GM23338 (cell line): ENCODE data around the gene TRAPPC12. TPM values are rescaled to one million over a fixed set of nuclear protein-coding genes. Genes with fewer than 3 reads are reported as not detected.

Experiments
- ATAC-seq: fragments of 200-7000 bp; cut with Tn5 transposase; 3 replicates; pipeline ENCODE4 v1.9.1; 2020
- DNase-seq: peaks from one replicate; pipeline ENCODE4 v3.0.0-alpha.2; 2015; ENCODE audit warnings: low spot score
- H2AFZ ChIP-seq: fragments of 200-600 bp; sonication (generic); 2 replicates; pipeline ENCODE4 v1.8.0; 2016; ENCODE audit warnings: antibody characterized with exemption, mild to moderate bottlenecking, moderate library complexity
- H3F3A ChIP-seq: fragments of 200-600 bp; sonication (generic); replicated peaks from 2 replicates; pipeline ENCODE4 v1.8.0; 2017; ENCODE audit warnings: antibody characterized with exemption, mixed run types, low read depth
- H3K27ac ChIP-seq: fragments of 200-600 bp; sonication (generic); 2 replicates; pipeline ENCODE4 v1.6.1; 2016; ENCODE audit warnings: low read depth
- H3K27me3 ChIP-seq: fragments of 200-600 bp; sonication (generic); 2 replicates; pipeline ENCODE4 v1.8.0; 2016; ENCODE audit warnings: mild to moderate bottlenecking, mixed run types, moderate library complexity; ENCODE audit not compliant: insufficient read depth
- H3K36me3 ChIP-seq: fragments of 200-600 bp; sonication (generic); 2 replicates; pipeline ENCODE4 v1.8.0; 2016; ENCODE audit warnings: mild to moderate bottlenecking; ENCODE audit not compliant: insufficient read depth
- H3K4me1 ChIP-seq: fragments of 200-600 bp; sonication (generic); 2 replicates; pipeline ENCODE4 v1.8.0; 2016; ENCODE audit warnings: mild to moderate bottlenecking, moderate library complexity; ENCODE audit not compliant: insufficient read depth
- H3K4me2 ChIP-seq: fragments of 200-600 bp; sonication (generic); 2 replicates; pipeline ENCODE4 v1.7.1; 2017; ENCODE audit warnings: mixed run types
- H3K4me3 ChIP-seq: fragments of 200-600 bp; sonication (generic); 2 replicates; pipeline ENCODE4 v1.6.1; 2016; ENCODE audit warnings: mixed run types
- H3K79me2 ChIP-seq: fragments of 200-600 bp; sonication (generic); replicated peaks from 2 replicates; pipeline ENCODE4 v1.8.0; 2017; ENCODE audit warnings: mild to moderate bottlenecking; ENCODE audit not compliant: insufficient read depth
- H3K9me2 ChIP-seq: fragments of 200-600 bp; sonication (generic); 2 replicates; pipeline ENCODE4 v1.8.0; 2017; ENCODE audit not compliant: insufficient read depth
- H4K20me1 ChIP-seq: fragments of 200-600 bp; sonication (generic); replicated peaks from 2 replicates; pipeline ENCODE4 v1.8.0; 2017; ENCODE audit warnings: mild to moderate bottlenecking; ENCODE audit not compliant: insufficient read depth
- H3K27ac Mint-ChIP-seq: 2 replicates; pipeline ENCODE4 v1.8.0; 2020; ENCODE audit warnings: inconsistent platforms, mild to moderate bottlenecking, moderate library complexity, mixed read lengths
- H3K27me3 Mint-ChIP-seq: 3 replicates; pipeline ENCODE4 v1.8.0; 2022; ENCODE audit warnings: low read depth, mild to moderate bottlenecking, moderate library complexity, mixed read lengths, inconsistent platforms; ENCODE audit not compliant: insufficient read depth, poor library complexity
- H3K36me3 Mint-ChIP-seq: 3 replicates; pipeline ENCODE4 v1.8.0; 2021; ENCODE audit warnings: low read depth, mild to moderate bottlenecking, inconsistent platforms, moderate library complexity, mixed read lengths
- H3K4me1 Mint-ChIP-seq: 3 replicates; pipeline ENCODE4 v1.8.0; 2020; ENCODE audit warnings: mild to moderate bottlenecking, inconsistent platforms, mixed read lengths
- H3K4me3 Mint-ChIP-seq: 3 replicates; pipeline ENCODE4 v1.8.0; 2021; ENCODE audit warnings: moderate library complexity, mild to moderate bottlenecking, inconsistent platforms, mixed read lengths
- H3K9me3 Mint-ChIP-seq: 3 replicates; pipeline ENCODE4 v1.8.0; 2020; ENCODE audit warnings: moderate library complexity, mild to moderate bottlenecking, inconsistent platforms, mixed read lengths
- CREB1 ChIP-seq: fragments of 250-450 bp; sonication (Bioruptor Pico); IDR thresholded peaks from 2 replicates; pipeline ENCODE4 v1.5.0; 2020; ENCODE audit warnings: low read depth, mild to moderate bottlenecking, moderate library complexity
- CTCF ChIP-seq, 2 experiments: fragments of 200-600 bp in 1 of 2; sonication (generic) in 1 of 2; conservative IDR thresholded peaks; 2 replicates each; pipeline versions ENCODE4 v1.5.1 to v1.6.1; 2016 to 2017; ENCODE audit warnings: antibody characterized with exemption in 2 of 2, low read depth in 2 of 2, mild to moderate bottlenecking in 2 of 2, moderate library complexity in 1 of 2
- EZH2 ChIP-seq: fragments of 200-600 bp; sonication (generic); IDR thresholded peaks from one replicate; pipeline ENCODE4 v1.8.0; 2017; ENCODE audit warnings: antibody characterized with exemption, mild to moderate bottlenecking, low read depth; ENCODE audit not compliant: unreplicated experiment
- EZH2phosphoT487 ChIP-seq: fragments of 200-600 bp; sonication (generic); IDR thresholded peaks from one replicate; pipeline ENCODE4 v1.8.1; 2018; ENCODE audit warnings: antibody characterized with exemption; ENCODE audit not compliant: unreplicated experiment
- JUNB ChIP-seq: IDR thresholded peaks from one replicate; pipeline ENCODE4 v1.6.1; 2016; ENCODE audit warnings: antibody characterized with exemption; ENCODE audit not compliant: unreplicated experiment
- NANOG ChIP-seq: IDR thresholded peaks from 2 replicates; pipeline ENCODE4 v1.6.1; 2016; ENCODE audit warnings: antibody characterized with exemption, borderline replicate concordance
- POLR2AphosphoS5 ChIP-seq: IDR thresholded peaks from 2 replicates; pipeline ENCODE4 v1.6.1; 2016; ENCODE audit warnings: antibody characterized with exemption, low read depth
- REST ChIP-seq: IDR thresholded peaks from one replicate; pipeline ENCODE4 v1.6.1; 2018; ENCODE audit warnings: antibody characterized with exemption; ENCODE audit not compliant: unreplicated experiment
- STAT1 ChIP-seq: IDR thresholded peaks from one replicate; pipeline ENCODE4 v1.6.1; 2016; ENCODE audit warnings: antibody characterized with exemption; ENCODE audit not compliant: unreplicated experiment
- ZNF114 ChIP-seq: fragments of 250-450 bp; sonication (Bioruptor Pico); IDR thresholded peaks from 2 replicates; pipeline ENCODE4 v1.5.0; 2020; ENCODE audit warnings: mild to moderate bottlenecking, moderate library complexity
- ZNF331 ChIP-seq: fragments of 250-450 bp; sonication (Bioruptor Pico); IDR thresholded peaks from 2 replicates; pipeline ENCODE4 v1.5.0; 2020; ENCODE audit warnings: low read depth, mild to moderate bottlenecking, moderate library complexity
- ZNF462 ChIP-seq: fragments of 250-450 bp; sonication (Bioruptor Pico); IDR thresholded peaks from 2 replicates; pipeline ENCODE4 v1.5.0; 2020; ENCODE audit warnings: mild to moderate bottlenecking, moderate library complexity
- polyA plus RNA-seq: library from polyadenylated mRNA; unstranded; fragments of >200 nt; fragmentation: Nextera tagmentation; extraction: Ambion mirVana; gene quantifications from 2 replicates; pipeline ENCODE4 v1.2.1, GENCODE V29; 2016
- total RNA-seq: library from RNA; depleted of rRNA; stranded (reverse); fragments of >200 nt; shearing (Covaris generic); gene quantifications from 2 replicates; pipeline ENCODE4 v1.2.3, GENCODE V29; 2014
- TF ChIP-seq, protein P1 (sequence below): IDR thresholded peaks from 2 replicates; pipeline ENCODE4 v1.6.1; 2016; ENCODE audit warnings: antibody characterized with exemption

The TRAPPC12 gene
- total and polyA plus RNA-seq, 2 experiments from 2014 or later = 48.9 to 57.7 TPM

GRCh38 chr2:3481011-3481400 is 101.5 kb downstream of the TRAPPC12 start:
- H3K79me2 ChIP-seq = no peaks in the 10 kb centered on the region
- H3K27me3 Mint-ChIP-seq = peaks cover 12% of the 10 kb centered on the region
- TF ChIP-seq ZNF462 (CRISPR knock-in tag) = no peak
- no peak for TF ChIP-seq REST
- TF ChIP-seq ZNF114 = no peak
- TF ChIP-seq JUNB = no peak
- TF ChIP-seq CREB1 (CRISPR knock-in tag) = no peak
- TF ChIP-seq EZH2 = no peak
- TF ChIP-seq, protein P1, sequence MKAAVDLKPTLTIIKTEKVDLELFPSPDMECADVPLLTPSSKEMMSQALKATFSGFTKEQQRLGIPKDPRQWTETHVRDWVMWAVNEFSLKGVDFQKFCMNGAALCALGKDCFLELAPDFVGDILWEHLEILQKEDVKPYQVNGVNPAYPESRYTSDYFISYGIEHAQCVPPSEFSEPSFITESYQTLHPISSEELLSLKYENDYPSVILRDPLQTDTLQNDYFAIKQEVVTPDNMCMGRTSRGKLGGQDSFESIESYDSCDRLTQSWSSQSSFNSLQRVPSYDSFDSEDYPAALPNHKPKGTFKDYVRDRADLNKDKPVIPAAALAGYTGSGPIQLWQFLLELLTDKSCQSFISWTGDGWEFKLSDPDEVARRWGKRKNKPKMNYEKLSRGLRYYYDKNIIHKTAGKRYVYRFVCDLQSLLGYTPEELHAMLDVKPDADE = no peak
- TF ChIP-seq ZNF331 (CRISPR knock-in tag) = no peak
- no peak for TF ChIP-seq POLR2AphosphoS5
- no peak for TF ChIP-seq STAT1
- TF ChIP-seq NANOG = no peak
- TF ChIP-seq CTCF (conservative IDR thresholded peaks at IDR 0.05; ENCODE audit: low read depth in 2 of 2) = no peak
- no peak for TF ChIP-seq EZH2phosphoT487

More at GRCh38 chr2:3481011-3481400, 101.5 kb downstream of the TRAPPC12 start:
- no peaks in the 10 kb centered on the region for H3K27me3 ChIP-seq
- no peak overlapping the region for H3K4me3 ChIP-seq
- H3K4me2 ChIP-seq = no peak overlapping the region
- H4K20me1 ChIP-seq = no peaks in the 10 kb centered on the region
- no peaks in the 10 kb centered on the region for H3K36me3 ChIP-seq
- no peak for ATAC-seq
- Mint-ChIP-seq H3K36me3 (peaks cover 35% of the 10 kb centered on the region), H3K9me3 (peaks cover 6% of the 10 kb centered on the region), H3K27ac (no peak overlapping the region), H3K4me1 (peaks cover 3% of the 10 kb centered on the region; the same call in 2 of the 3 replicates), H3K4me3 (no peak overlapping the region)
- H3F3A ChIP-seq = no peaks in the 10 kb centered on the region
- no peak overlapping the region for H2AFZ ChIP-seq
- H3K4me1 ChIP-seq = no peaks in the 10 kb centered on the region
- no peak for DNase-seq
- no peak overlapping the region for H3K27ac ChIP-seq
- no peaks in the 10 kb centered on the region for H3K9me2 ChIP-seq
